Measurements from ENCODE around the gene B3GNT7.

B3GNT7 gene

GRCh38 chr2:231415029-231415428 is 19.5 kb downstream of the B3GNT7 start:
- H3K27ac ChIP-seq (ENCODE audit: low read depth, low read length, poor library complexity, severe bottlenecking): no peak overlapping the region
- H2AFZ ChIP-seq (ENCODE audit: low read length): no peak overlapping the region
- no peak overlapping the region for H3K9ac ChIP-seq (ENCODE audit: low read length)
- H3K27me3 ChIP-seq (ENCODE audit: insufficient read depth, low read length): no peaks in the 10 kb centered on the region; the same call in 1 of the 2 replicates
- H3K79me2 ChIP-seq (ENCODE audit: insufficient read depth, low read length): no peaks in the 10 kb centered on the region
- peaks cover 13% of the 10 kb centered on the region for H3K9me3 ChIP-seq (ENCODE audit: low read length)
- peaks cover 5% of the 10 kb centered on the region for H3K4me1 ChIP-seq (ENCODE audit: insufficient read depth, low read length, severe bottlenecking)
- H3K9me2 ChIP-seq (ENCODE audit: low read depth, low read length): no peaks in the 10 kb centered on the region
- peaks cover 13% of the 10 kb centered on the region; the same call in 1 of the 2 replicates for H3K36me3 ChIP-seq (ENCODE audit: insufficient read depth, low read length)
- no peaks in the 10 kb centered on the region for H3F3A ChIP-seq (ENCODE audit: insufficient read depth, low read length)
- TF ChIP-seq, protein P1, sequence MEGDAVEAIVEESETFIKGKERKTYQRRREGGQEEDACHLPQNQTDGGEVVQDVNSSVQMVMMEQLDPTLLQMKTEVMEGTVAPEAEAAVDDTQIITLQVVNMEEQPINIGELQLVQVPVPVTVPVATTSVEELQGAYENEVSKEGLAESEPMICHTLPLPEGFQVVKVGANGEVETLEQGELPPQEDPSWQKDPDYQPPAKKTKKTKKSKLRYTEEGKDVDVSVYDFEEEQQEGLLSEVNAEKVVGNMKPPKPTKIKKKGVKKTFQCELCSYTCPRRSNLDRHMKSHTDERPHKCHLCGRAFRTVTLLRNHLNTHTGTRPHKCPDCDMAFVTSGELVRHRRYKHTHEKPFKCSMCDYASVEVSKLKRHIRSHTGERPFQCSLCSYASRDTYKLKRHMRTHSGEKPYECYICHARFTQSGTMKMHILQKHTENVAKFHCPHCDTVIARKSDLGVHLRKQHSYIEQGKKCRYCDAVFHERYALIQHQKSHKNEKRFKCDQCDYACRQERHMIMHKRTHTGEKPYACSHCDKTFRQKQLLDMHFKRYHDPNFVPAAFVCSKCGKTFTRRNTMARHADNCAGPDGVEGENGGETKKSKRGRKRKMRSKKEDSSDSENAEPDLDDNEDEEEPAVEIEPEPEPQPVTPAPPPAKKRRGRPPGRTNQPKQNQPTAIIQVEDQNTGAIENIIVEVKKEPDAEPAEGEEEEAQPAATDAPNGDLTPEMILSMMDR (IDR thresholded peaks at IDR 0.05; ENCODE audit: low read length): no peak
- TF ChIP-seq EZH2 (IDR thresholded peaks at IDR 0.05; ENCODE audit: borderline replicate concordance, low read length): no peak
- no peak overlapping the region for H3K4me3 ChIP-seq (ENCODE audit: low read depth, low read length, poor library complexity, severe bottlenecking)
- no peak overlapping the region for H3K4me2 ChIP-seq (ENCODE audit: low read length)
- no peaks in the 10 kb centered on the region for H4K20me1 ChIP-seq (ENCODE audit: insufficient read depth, low read length)

DNA sequence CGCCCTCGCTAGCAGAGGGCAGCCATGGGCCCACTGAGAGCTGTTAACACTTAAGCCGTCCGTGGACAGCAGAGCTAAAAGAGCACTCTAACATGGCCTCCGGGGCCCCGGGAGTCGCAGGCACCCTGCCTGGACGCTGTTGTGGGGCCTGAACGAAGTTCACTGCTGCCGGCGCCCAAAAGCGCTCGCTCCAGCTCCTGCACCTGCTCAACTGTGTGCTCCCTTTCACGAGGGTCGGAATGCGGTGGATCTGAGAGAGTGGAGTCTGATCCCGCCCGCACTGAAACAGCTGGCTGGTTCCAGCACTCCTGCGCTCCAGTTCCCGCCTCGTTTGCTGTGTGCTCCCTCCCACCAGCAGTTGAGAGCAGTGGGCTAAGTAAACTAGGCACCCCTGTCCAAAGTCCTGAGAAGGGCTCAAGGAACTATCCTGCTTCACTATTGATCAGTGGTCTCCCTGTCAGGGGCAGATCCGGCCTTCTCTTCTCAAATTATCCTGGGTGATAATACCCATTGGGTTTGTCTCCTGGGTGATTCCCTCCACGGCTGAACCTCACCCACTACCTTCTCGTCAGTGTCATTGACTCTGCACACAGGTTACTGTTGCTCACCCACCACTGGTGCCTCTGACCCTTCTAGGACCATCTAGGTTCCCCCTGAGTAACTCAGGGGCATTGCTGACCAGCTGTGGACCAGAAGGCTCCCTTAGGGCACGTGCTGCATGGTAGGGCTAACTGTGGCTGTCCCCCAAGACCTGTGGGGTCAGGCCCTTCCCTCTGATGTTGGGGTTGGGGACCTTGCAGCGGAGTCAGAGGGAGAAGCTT is 23.5 kb downstream of the B3GNT7 start:
- H3F3A ChIP-seq (ENCODE audit: insufficient read depth, low read length): no peaks in the 10 kb centered on the region
- H3K9ac ChIP-seq (ENCODE audit: low read length): no peak overlapping the region
- no peaks in the 10 kb centered on the region for H3K9me3 ChIP-seq (ENCODE audit: low read length)
- no peaks in the 10 kb centered on the region for H3K9me2 ChIP-seq (ENCODE audit: low read depth, low read length)
- H3K4me2 ChIP-seq (ENCODE audit: low read length): no peak overlapping the region
- no peak overlapping the region for H3K27ac ChIP-seq (ENCODE audit: low read depth, low read length, poor library complexity, severe bottlenecking)
- H3K79me2 ChIP-seq (ENCODE audit: insufficient read depth, low read length): no peaks in the 10 kb centered on the region
- H3K36me3 ChIP-seq (ENCODE audit: insufficient read depth, low read length): no peaks in the 10 kb centered on the region
- no peaks in the 10 kb centered on the region for H3K4me1 ChIP-seq (ENCODE audit: insufficient read depth, low read length, severe bottlenecking)
- no peaks in the 10 kb centered on the region for H3K27me3 ChIP-seq (ENCODE audit: insufficient read depth, low read length)
- H2AFZ ChIP-seq (ENCODE audit: low read length): no peak overlapping the region
- H3K4me3 ChIP-seq (ENCODE audit: low read depth, low read length, poor library complexity, severe bottlenecking): no peak overlapping the region
- no peaks in the 10 kb centered on the region for H4K20me1 ChIP-seq (ENCODE audit: insufficient read depth, low read length)
- TF ChIP-seq, protein P1 (IDR thresholded peaks at IDR 0.05; ENCODE audit: low read length): no peak
- no peak for TF ChIP-seq EZH2 (IDR thresholded peaks at IDR 0.05; ENCODE audit: borderline replicate concordance, low read length)

GRCh38 chr2:231421051-231421580 is 25.6 kb downstream of the B3GNT7 start:
- Histone ChIP-seq H3K27ac (ENCODE audit: low read depth, low read length, poor library complexity, severe bottlenecking) (no peak overlapping the region), H3K9me3 (ENCODE audit: low read length) (no peaks in the 10 kb centered on the region), H3K9me2 (ENCODE audit: low read depth, low read length) (no peaks in the 10 kb centered on the region), H3K4me2 (ENCODE audit: low read length) (no peak overlapping the region), H2AFZ (ENCODE audit: low read length) (no peak overlapping the region), H3K9ac (ENCODE audit: low read length) (no peak overlapping the region), H3K4me3 (ENCODE audit: low read depth, low read length, poor library complexity, severe bottlenecking) (no peak overlapping the region), H3F3A (ENCODE audit: insufficient read depth, low read length) (no peaks in the 10 kb centered on the region), H4K20me1 (ENCODE audit: insufficient read depth, low read length) (no peaks in the 10 kb centered on the region), H3K79me2 (ENCODE audit: insufficient read depth, low read length) (no peaks in the 10 kb centered on the region), H3K4me1 (ENCODE audit: insufficient read depth, low read length, severe bottlenecking) (no peaks in the 10 kb centered on the region), H3K36me3 (ENCODE audit: insufficient read depth, low read length) (no peaks in the 10 kb centered on the region), H3K27me3 (ENCODE audit: insufficient read depth, low read length) (no peaks in the 10 kb centered on the region)
- TF ChIP-seq, protein P1 (IDR thresholded peaks at IDR 0.05; ENCODE audit: low read length): no peak
- TF ChIP-seq EZH2 (IDR thresholded peaks at IDR 0.05; ENCODE audit: borderline replicate concordance, low read length): no peak
